VCaP (cell line): Measurements from ENCODE around the gene SLC9A8.
"Not testable (repeated sequence)": the region's sequence is repeated elsewhere in the genome, so short reads cannot be mapped to it uniquely, and the experiment has no call there.

Experiments
- H3K27ac ChIP-seq: fragments of 450-650 bp; 2 replicates; pipeline ENCODE4 v1.5.1; 2017
- TF ChIP-seq, protein P1 (sequence below): fragments of 450-650 bp; conservative IDR thresholded peaks from 2 replicates; pipeline ENCODE4 v1.5.1; 2017; ENCODE audit warnings: mild to moderate bottlenecking, moderate library complexity

Gene SLC9A8

GRCh38 chr20:49858076-49858585, 45.5 kb downstream of the SLC9A8 start:
- H3K27ac ChIP-seq = no peak overlapping the region
- TF ChIP-seq, protein P1, sequence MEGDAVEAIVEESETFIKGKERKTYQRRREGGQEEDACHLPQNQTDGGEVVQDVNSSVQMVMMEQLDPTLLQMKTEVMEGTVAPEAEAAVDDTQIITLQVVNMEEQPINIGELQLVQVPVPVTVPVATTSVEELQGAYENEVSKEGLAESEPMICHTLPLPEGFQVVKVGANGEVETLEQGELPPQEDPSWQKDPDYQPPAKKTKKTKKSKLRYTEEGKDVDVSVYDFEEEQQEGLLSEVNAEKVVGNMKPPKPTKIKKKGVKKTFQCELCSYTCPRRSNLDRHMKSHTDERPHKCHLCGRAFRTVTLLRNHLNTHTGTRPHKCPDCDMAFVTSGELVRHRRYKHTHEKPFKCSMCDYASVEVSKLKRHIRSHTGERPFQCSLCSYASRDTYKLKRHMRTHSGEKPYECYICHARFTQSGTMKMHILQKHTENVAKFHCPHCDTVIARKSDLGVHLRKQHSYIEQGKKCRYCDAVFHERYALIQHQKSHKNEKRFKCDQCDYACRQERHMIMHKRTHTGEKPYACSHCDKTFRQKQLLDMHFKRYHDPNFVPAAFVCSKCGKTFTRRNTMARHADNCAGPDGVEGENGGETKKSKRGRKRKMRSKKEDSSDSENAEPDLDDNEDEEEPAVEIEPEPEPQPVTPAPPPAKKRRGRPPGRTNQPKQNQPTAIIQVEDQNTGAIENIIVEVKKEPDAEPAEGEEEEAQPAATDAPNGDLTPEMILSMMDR = no peak

DNA sequence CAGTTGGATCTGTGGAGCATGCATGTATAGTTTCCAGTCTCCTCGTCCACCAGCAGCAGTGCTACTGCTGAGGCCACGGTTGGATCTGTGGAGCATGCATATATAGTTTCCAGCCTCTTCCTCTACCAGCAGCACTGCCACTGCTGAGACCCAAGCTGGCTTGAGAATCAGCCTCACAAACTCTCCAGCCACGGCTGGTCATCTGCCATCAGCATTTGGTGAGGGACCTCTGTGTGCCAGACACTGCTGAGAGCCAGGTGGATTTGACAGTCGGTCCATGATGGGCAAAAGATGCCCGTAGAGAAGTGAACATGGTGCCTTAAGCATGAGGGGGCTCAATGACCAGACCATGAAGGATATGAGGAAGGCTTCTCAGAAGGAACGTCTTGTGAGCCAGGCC, 46.4 kb downstream of the SLC9A8 start:
- no peak overlapping the region for H3K27ac ChIP-seq
- TF ChIP-seq, protein P1 = no peak

DNA sequence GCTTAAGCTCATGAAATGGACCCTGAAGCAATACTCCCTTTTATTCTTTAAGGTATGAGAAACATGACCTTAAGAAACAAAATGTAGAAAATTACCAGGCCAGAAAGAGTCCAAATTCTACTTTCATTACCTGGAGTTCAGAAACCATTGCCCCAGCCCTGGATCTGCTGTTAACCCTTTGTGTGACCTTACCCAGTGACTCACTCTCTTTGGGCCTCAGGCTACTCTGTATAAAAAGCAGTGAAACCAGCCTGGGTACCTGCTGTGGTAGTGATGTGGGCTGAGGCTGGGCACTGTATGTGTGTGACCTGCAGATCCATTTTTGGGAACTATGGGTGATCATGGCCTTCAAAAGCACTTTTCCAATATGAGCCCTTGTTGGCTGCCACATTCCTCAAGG, 47.2 kb downstream of the SLC9A8 start:
- TF ChIP-seq, protein P1 = no peak
- no peak overlapping the region for H3K27ac ChIP-seq

- not testable (repeated sequence) for H3K27ac ChIP-seq
Measured at GRCh38 chr20:49861232-49861631, 48.6 kb downstream of the SLC9A8 start.

DNA sequence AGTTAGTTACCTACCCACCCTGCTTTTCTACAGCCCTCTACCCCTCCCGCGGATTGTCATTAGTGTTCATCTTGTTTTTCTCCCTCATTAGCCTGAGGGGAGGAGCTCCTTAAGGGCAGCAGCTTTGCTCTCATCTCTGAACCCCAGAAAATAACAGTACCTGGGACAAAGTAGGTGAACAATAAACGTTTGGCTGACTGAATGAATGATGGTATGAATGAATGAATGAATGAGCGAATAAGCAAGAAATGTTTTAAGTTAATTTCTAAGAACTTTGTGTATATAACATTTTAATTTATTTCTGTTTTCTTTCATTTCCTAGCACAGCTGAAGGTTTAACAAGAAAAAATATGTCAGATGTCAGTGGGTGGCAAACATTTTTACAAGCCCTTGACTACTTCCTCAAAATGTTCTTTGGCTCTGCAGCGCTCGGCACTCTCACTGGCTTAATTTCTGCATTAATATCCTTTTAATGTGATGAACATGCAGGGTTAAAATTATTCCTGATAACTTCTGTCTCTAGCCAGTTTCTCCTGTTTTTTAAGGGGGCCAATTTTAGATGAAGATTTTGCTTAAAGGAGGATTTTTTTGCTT, 50.1 kb downstream of the SLC9A8 start:
- TF ChIP-seq, protein P1 = no peak
- no peak overlapping the region for H3K27ac ChIP-seq

DNA sequence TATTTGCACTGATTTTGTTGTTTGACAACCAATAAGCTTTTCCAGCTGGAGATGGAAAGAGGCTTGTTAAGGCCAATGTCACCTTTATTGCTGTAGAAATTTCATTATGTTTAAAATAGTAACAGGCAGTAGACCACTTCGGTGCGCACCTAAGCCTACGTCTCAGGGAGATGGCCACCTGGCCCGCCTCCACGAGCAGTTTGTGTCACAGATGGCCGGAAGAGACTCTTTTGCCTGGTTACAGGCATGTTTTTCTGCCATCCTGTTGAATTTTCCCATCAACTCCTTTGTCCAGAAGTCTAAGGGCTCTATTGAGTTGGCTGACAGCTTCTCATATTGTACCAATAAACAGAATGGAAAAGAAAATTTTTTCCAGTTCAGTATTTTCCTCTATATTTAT, 51.0 kb downstream of the SLC9A8 start:
- H3K27ac ChIP-seq = no peak overlapping the region
- TF ChIP-seq, protein P1 = no peak

DNA sequence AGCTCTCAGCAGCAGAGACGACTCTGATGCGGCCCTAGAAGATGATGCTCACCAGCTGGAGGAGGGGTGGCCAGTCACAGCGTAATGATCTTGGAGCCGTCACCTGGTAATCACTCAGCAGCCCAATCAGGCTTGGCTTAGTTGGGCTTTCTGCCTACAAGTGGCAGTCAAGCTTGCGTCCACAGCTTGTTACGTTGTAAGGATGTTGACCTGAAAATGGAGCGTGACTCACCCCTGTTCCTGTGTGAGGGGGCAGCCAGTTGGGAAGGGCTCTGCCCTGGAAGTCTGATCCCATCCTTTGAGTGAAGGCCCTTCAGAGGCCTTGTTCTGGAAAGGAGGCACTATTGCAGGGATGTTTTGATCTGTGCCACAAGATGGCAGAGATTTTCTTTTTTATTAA, 52.9 kb downstream of the SLC9A8 start:
- TF ChIP-seq, protein P1 = 0 out of 2 replicates have a peak, but pooled peaks have one; percentile 10
- H3K27ac ChIP-seq = no peak overlapping the region

DNA sequence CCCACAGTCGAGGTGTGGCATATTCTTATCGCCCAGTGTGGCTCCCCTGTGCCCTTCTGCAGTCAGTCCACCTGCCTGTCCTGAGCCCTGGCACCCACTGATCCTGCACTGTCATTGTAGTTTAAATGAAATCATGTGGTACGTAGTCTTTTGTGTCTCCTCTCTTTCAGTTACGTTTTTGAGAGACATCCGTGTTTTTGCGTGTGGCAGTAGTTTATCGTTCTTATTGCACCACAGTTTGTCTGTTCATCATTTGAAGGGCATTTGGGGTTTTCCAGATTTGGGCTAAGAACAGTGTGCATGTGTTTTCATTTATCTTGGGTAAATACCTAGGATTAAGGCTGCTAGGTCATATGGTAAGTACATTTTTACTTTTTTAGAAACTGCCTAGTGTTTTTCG, 53.4 kb downstream of the SLC9A8 start:
- TF ChIP-seq, protein P1 = 0 out of 2 replicates have a peak, but pooled peaks have one; percentile 1
- H3K27ac ChIP-seq = no peak overlapping the region
